PC-9 (cell line): ENCODE measurements around the gene ZSWIM8.

ENCODE experiments used
- CTCF ChIP-seq: fragments of 200-600 bp; sonication (generic); conservative IDR thresholded peaks from 2 replicates; pipeline ENCODE4 v1.6.1; 2017; ENCODE audit warnings: mixed run types, antibody characterized with exemption, mild to moderate bottlenecking, moderate library complexity
- EZH2 ChIP-seq: fragments of 200-600 bp; sonication (generic); IDR thresholded peaks from 2 replicates; pipeline ENCODE4 v1.8.0; 2017; ENCODE audit warnings: antibody characterized with exemption, low read depth

GRCh38 chr10:73838827-73839226 lies 53.4 kb downstream of the ZSWIM8 start:
- TF ChIP-seq CTCF (no peak), EZH2 (no peak)
